ENCODE results near the gene SYT13.
A peak's percentile ranks its signal among the peaks of the same experiment; 100 is the strongest.

SYT13 gene

DNA sequence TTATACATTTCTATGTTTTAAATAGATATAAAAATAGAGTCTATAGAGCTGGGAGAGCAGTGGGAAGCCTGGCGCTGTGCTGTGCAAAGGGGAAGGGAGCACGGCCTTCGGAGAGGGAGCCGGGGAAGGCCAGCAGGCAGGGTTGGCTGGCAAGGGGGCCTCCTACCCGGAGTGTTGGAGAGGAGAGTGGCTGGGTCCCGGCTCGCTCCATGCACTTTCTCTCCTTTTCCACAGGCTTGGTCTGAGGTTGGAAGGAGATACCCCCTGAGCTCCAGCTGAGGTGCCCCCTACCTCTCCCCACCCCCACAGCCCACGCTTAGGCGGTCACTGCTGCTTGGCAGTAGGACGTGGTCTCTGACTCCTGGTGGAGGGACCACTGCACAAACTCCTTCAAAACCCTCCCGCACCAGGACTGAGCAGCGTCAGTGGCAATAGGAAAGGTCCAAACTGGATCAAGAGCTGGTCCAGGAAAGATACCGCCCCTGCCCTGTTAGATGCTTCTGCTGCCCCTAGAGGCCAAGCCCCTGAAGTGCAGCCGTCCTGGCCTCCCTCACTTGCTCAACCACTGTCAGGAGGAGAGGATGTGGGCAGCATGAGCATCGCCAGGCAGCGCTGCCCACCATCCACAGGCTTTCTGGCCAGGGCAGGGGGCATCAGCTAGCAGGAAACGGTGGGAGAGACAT lies 52.9 kb downstream of the SYT13 start:
- Histone ChIP-seq H3K4me2 (ENCODE audit: low read length) (no peak overlapping the region), H3K9me3 (ENCODE audit: low read length) (no peaks in the 10 kb centered on the region), H3K36me3 (ENCODE audit: insufficient read depth, low read length) (no peaks in the 10 kb centered on the region), H3K4me3 (ENCODE audit: low read depth, low read length, poor library complexity, severe bottlenecking) (no peak overlapping the region), H3F3A (ENCODE audit: insufficient read depth, low read length) (no peaks in the 10 kb centered on the region), H3K9ac (ENCODE audit: low read length) (no peak overlapping the region), H4K20me1 (ENCODE audit: insufficient read depth, low read length) (no peaks in the 10 kb centered on the region), H3K9me2 (ENCODE audit: low read depth, low read length) (no peaks in the 10 kb centered on the region), H3K27ac (ENCODE audit: low read depth, low read length, poor library complexity, severe bottlenecking) (no peak overlapping the region), H2AFZ (ENCODE audit: low read length) (no peak overlapping the region), H3K79me2 (ENCODE audit: insufficient read depth, low read length) (no peaks in the 10 kb centered on the region), H3K27me3 (ENCODE audit: insufficient read depth, low read length) (no peaks in the 10 kb centered on the region), H3K4me1 (ENCODE audit: insufficient read depth, low read length, severe bottlenecking) (no peaks in the 10 kb centered on the region)
- TF ChIP-seq EZH2 (IDR thresholded peaks at IDR 0.05; ENCODE audit: borderline replicate concordance, low read length), result no peak
- TF ChIP-seq, protein P1, sequence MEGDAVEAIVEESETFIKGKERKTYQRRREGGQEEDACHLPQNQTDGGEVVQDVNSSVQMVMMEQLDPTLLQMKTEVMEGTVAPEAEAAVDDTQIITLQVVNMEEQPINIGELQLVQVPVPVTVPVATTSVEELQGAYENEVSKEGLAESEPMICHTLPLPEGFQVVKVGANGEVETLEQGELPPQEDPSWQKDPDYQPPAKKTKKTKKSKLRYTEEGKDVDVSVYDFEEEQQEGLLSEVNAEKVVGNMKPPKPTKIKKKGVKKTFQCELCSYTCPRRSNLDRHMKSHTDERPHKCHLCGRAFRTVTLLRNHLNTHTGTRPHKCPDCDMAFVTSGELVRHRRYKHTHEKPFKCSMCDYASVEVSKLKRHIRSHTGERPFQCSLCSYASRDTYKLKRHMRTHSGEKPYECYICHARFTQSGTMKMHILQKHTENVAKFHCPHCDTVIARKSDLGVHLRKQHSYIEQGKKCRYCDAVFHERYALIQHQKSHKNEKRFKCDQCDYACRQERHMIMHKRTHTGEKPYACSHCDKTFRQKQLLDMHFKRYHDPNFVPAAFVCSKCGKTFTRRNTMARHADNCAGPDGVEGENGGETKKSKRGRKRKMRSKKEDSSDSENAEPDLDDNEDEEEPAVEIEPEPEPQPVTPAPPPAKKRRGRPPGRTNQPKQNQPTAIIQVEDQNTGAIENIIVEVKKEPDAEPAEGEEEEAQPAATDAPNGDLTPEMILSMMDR (IDR thresholded peaks at IDR 0.05; ENCODE audit: low read length), result peak; percentile 75

GRCh38 chr11:45232341-45233080 lies 53.6 kb downstream of the SYT13 start:
- no peaks in the 10 kb centered on the region for H3K27me3 ChIP-seq (ENCODE audit: insufficient read depth, low read length)
- H3K36me3 ChIP-seq (ENCODE audit: insufficient read depth, low read length), result no peaks in the 10 kb centered on the region
- no peaks in the 10 kb centered on the region for H3K9me3 ChIP-seq (ENCODE audit: low read length)
- H2AFZ ChIP-seq (ENCODE audit: low read length), result no peak overlapping the region
- TF ChIP-seq, protein P1 (IDR thresholded peaks at IDR 0.05; ENCODE audit: low read length), result no peak
- no peak for TF ChIP-seq EZH2 (IDR thresholded peaks at IDR 0.05; ENCODE audit: borderline replicate concordance, low read length)
- H3K79me2 ChIP-seq (ENCODE audit: insufficient read depth, low read length), result no peaks in the 10 kb centered on the region
- no peak overlapping the region for H3K4me2 ChIP-seq (ENCODE audit: low read length)
- no peak overlapping the region for H3K4me3 ChIP-seq (ENCODE audit: low read depth, low read length, poor library complexity, severe bottlenecking)
- H3F3A ChIP-seq (ENCODE audit: insufficient read depth, low read length), result no peaks in the 10 kb centered on the region
- no peak overlapping the region for H3K9ac ChIP-seq (ENCODE audit: low read length)
- no peaks in the 10 kb centered on the region for H3K9me2 ChIP-seq (ENCODE audit: low read depth, low read length)
- no peak overlapping the region for H3K27ac ChIP-seq (ENCODE audit: low read depth, low read length, poor library complexity, severe bottlenecking)
- H3K4me1 ChIP-seq (ENCODE audit: insufficient read depth, low read length, severe bottlenecking), result no peaks in the 10 kb centered on the region
- no peaks in the 10 kb centered on the region for H4K20me1 ChIP-seq (ENCODE audit: insufficient read depth, low read length)

DNA sequence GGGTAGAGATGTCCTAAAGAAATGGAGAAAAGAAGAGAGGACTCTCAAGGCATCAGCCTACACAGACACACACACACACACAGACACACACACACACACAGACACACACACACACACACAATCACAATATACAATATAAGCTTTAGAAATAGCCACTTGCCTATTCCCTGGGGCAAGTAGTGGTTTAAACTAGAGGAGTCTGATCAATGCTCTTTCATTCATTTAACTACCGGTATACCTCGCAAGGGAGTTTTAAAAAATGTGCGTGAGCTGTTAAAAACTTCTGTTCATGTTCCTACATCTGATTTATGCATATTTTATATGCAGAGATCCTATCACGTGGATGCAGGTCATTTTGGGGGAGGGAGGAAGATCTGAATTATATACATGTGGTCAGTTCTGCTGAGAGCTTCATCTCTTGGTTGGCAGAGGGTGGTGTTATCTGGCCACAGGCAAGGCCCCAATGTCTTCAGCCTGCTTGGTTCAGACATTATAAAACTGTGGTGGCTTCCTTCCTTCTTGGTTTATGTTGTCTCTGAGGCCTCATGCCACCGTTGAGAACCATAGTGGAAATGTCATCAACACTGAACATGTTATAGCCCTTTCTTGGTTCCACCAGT lies 56.6 kb downstream of the SYT13 start:
- H3K79me2 ChIP-seq (ENCODE audit: insufficient read depth, low read length), result no peaks in the 10 kb centered on the region
- no peak overlapping the region for H3K27ac ChIP-seq (ENCODE audit: low read depth, low read length, poor library complexity, severe bottlenecking)
- H3K27me3 ChIP-seq (ENCODE audit: insufficient read depth, low read length), result no peaks in the 10 kb centered on the region
- no peak overlapping the region for H3K9ac ChIP-seq (ENCODE audit: low read length)
- H3K9me2 ChIP-seq (ENCODE audit: low read depth, low read length), result no peaks in the 10 kb centered on the region
- no peak overlapping the region for H2AFZ ChIP-seq (ENCODE audit: low read length)
- H3F3A ChIP-seq (ENCODE audit: insufficient read depth, low read length), result no peaks in the 10 kb centered on the region
- no peak overlapping the region for H3K4me3 ChIP-seq (ENCODE audit: low read depth, low read length, poor library complexity, severe bottlenecking)
- no peaks in the 10 kb centered on the region for H4K20me1 ChIP-seq (ENCODE audit: insufficient read depth, low read length)
- no peak overlapping the region for H3K4me2 ChIP-seq (ENCODE audit: low read length)
- no peaks in the 10 kb centered on the region for H3K4me1 ChIP-seq (ENCODE audit: insufficient read depth, low read length, severe bottlenecking)
- TF ChIP-seq EZH2 (IDR thresholded peaks at IDR 0.05; ENCODE audit: borderline replicate concordance, low read length), result no peak
- TF ChIP-seq, protein P1 (IDR thresholded peaks at IDR 0.05; ENCODE audit: low read length), result no peak
- H3K36me3 ChIP-seq (ENCODE audit: insufficient read depth, low read length), result no peaks in the 10 kb centered on the region
- no peaks in the 10 kb centered on the region for H3K9me3 ChIP-seq (ENCODE audit: low read length)

Measured in OCI-LY1 (cell line).